ENCODE data around the gene CARD14. TPM values are rescaled to one million over a fixed set of nuclear protein-coding genes. Genes with fewer than 3 reads are reported as not detected.

The CARD14 gene
- total RNA-seq, 1 donor from 2014 or later = not detected

- no peak for DNase-seq
- intact Hi-C loops (cut with DNase I) = no loop called here
- no peak for ATAC-seq (ENCODE audit: poor library complexity)
Measured at GRCh38 chr17:80201446-80201845, 31.6 kb downstream of the CARD14 start.

DNA sequence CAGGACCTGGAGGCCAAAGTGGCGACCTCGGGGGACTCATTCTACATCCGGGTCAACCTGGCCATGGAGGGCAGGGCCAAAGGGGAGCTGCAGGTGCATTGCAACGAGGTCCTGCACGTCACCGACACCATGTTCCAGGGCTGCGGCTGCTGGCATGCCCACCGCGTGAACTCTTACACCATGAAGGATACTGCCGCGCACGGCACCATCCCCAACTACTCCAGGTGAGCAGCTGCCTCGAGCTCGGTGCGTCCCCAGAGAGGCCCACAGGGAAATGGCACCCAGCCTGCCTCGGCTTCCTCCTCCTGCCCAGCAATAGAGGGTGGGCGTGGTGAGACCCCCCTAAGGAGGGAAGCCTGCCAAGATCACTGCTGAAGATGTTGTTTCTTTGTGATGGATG lies 32.4 kb downstream of the CARD14 start:
- no peak for DNase-seq
- no peak for ATAC-seq (ENCODE audit: poor library complexity)
- intact Hi-C loops (cut with DNase I) = no loop called here

GRCh38 chr17:80203471-80203963 lies 33.7 kb downstream of the CARD14 start:
- ATAC-seq (ENCODE audit: poor library complexity) = no peak
- intact Hi-C loops (cut with DNase I) = no loop called here

DNA sequence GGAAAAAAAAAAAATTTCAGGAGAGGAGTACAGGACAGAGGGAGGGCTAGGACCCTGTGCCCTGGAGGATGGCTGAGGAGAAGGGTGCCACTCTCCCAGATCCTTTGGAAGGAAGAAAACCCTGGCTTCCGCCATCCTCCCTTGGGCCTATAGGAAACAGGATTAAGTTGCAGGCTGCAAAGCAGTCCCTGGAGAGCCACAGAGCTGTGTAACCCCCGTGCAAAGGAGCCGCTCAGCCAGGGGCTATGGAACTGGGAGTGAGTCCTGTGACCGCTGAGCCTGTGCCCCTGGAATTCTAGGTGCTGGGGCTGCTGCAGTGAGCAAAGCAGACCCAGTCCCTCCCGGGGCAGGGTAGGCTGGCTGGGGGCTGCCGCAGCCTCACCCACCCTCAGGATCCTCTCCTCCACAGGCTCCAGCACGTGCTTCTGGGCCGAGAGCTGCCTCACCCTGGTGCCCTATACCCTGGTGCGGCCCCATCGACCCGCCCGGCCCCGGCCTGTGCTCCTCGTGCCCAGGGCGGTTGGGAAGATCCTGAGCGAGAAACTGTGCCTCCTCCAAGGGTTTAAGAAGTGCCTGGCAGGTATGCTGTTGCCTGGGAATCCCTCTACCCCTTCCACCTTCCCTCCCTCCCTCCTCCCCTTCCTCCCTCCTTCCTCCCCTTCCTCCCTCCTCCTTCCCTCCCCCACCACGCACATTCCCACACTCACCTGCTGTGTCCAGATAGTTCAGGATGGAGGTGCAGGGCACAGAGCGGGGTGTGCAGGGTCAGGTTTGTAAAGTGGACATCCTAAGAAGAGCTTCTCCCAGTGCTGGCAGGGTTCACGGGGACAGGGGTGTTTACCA lies 35.0 kb downstream of the CARD14 start:
- intact Hi-C loops (cut with DNase I) = no loop called here
- DNase-seq = no peak
- no peak for ATAC-seq (ENCODE audit: poor library complexity)

More at GRCh38 chr17:80203471-80203963, 33.7 kb downstream of the CARD14 start:
- DNase-seq = no peak

- intact Hi-C loops (cut with DNase I) = no loop called here
- DNase-seq (no peak), ATAC-seq (ENCODE audit: poor library complexity) (no peak)
Measured at GRCh38 chr17:80205811-80206210, 36.0 kb downstream of the CARD14 start.

GRCh38 chr17:80208050-80208449 lies 38.2 kb downstream of the CARD14 start:
- ATAC-seq (ENCODE audit: poor library complexity) = no peak
- intact Hi-C loops (cut with DNase I) = no loop called here
- DNase-seq = no peak

DNA sequence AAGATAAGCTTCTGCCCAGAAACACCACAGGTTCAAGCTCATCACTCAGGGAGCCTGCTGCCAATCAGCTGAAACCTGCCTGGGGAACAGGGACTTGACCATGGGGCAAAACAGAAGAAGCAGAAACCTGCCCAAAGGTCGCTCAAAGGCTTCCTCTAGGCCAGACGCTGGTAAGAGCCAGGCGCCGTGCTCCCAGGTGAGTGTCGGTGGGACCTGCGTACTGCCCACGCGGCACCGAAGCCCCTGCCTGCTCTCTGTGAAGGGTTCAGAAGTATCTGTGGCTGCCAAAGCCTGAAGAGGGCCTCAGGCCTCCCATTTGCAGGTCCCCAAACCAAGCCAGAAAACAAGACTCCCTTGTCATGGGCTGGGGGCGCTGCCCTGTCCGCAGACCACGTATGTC lies 39.9 kb downstream of the CARD14 start:
- intact Hi-C loops (cut with DNase I) = no loop called here
- DNase-seq = no peak
- ATAC-seq (ENCODE audit: poor library complexity) = no peak

DNA sequence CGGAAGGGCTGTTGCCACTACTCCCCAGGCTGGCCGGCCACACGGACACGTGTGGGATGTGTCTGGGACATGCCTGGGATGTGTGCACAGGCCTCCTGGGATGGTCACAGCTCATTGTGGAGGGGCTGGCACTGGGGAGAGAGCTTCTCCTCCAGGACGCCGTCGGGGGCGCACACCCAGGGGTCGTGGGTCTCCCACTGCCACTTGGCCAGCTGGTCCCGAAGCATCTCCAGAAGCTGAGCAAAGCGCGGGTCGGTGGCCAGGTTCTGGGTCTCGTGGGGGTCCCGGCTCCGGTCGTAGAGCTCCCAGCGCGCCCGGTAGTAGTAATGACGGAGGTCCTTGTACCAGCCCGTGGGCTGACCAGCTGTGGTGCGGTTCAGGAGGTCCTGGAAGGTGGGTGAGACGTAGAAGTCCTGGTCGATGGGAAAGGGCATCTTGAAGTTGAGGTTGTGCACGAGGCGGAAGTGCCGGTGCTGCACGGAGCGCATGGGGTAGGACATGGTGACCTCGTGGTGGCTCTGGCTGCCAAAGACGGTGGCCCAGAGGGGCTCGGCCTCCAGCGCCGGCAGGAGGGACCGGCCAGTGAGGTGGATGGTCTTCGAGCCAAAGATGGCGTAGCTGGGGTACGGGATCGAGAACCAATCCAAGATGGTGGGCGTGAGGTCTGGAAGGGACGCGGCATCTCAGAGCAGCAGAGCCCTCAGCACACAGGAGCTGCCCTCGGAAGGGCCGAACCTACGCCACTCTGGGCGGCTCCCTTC lies 40.7 kb downstream of the CARD14 start:
- no peak for ATAC-seq (ENCODE audit: poor library complexity)
- no peak for DNase-seq
- intact Hi-C loops (cut with DNase I) = no loop called here

DNA sequence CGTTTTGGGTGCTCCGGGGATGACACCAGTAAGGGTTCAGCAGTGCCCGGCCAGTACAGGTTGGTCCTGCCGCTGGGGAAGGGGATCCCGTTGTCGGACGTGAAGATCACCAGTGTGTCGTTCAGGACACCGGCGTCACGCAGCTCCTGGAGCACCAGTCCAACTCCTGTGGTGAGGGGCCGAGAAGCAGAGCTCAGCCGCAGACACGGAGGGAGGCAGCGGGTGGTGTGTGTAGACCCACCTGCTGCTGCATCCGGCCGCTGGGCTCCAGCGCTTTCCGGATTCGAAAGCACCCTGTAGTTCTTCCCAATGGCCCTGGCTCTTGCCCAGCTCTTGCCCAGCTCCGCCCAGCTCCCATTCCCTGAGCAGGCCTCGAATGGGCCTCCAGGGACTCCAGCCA lies 42.3 kb downstream of the CARD14 start:
- ATAC-seq (ENCODE audit: poor library complexity) = no peak
- no peak for DNase-seq
- intact Hi-C loops (cut with DNase I) = no loop called here

DNA sequence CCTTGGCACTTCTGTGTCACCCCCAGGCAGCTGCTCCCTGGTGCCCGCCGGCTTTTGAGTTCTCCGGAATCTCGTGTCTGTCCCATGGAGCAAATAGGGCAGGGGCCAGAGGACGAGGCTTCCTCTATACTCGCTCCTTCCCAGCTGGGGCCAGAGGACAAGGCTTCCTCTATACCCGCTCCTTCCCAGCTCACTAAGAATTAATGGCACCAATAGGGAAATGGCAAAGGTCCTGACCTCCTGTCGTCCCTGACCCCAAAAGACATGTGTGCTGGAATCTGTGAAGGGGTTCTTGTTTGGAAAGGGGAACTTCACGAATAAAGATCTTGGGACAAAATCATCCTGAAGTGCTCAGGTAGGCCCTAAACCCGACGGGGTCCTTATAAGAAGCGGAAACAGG lies 42.7 kb downstream of the CARD14 start:
- intact Hi-C loops (cut with DNase I) = no loop called here
- DNase-seq = no peak
- ATAC-seq (ENCODE audit: poor library complexity) = no peak

DNA sequence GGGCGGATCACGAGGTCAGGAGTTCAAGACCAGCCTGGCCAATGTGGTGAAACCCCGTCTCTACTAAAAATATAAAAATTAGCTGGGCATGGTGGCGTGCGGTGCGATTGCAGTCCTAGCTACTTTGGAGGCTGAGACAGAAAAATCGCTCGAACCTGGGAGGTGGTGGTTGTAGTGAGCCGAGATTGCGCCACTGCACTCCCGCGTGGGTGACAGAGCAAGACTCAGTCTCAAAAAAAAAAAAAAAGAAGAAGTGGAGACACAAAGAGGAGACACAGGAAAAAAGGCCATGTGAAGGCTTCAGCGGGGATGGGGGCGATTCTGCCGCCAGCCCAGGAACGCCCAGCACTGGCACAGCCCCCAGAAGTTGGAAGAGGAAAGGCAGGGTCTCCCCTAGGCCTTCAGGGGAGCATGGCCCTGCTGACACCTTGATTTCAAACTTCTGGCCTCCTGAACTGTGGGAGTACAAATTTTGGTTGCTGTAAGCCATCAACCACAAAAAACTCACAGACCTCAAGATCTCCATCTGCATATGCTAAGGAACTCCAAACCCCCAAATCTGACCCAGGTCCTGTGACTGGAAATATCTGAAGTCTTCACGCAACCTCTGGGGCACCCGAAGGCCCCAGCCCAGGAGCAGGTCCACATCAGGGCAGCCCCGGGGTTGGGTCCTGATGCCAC lies 43.3 kb downstream of the CARD14 start:
- ATAC-seq (ENCODE audit: poor library complexity) (no peak), DNase-seq (peak; percentile 67)

GRCh38 chr17:80213643-80213975 lies 43.8 kb downstream of the CARD14 start:
- ATAC-seq (ENCODE audit: poor library complexity) = no peak
- intact Hi-C loops (cut with DNase I) = no loop called here
- no peak for DNase-seq

More for the DNA sequence above, 43.3 kb downstream of the CARD14 start:
- intact Hi-C loops (cut with DNase I) = no loop called here

DNA sequence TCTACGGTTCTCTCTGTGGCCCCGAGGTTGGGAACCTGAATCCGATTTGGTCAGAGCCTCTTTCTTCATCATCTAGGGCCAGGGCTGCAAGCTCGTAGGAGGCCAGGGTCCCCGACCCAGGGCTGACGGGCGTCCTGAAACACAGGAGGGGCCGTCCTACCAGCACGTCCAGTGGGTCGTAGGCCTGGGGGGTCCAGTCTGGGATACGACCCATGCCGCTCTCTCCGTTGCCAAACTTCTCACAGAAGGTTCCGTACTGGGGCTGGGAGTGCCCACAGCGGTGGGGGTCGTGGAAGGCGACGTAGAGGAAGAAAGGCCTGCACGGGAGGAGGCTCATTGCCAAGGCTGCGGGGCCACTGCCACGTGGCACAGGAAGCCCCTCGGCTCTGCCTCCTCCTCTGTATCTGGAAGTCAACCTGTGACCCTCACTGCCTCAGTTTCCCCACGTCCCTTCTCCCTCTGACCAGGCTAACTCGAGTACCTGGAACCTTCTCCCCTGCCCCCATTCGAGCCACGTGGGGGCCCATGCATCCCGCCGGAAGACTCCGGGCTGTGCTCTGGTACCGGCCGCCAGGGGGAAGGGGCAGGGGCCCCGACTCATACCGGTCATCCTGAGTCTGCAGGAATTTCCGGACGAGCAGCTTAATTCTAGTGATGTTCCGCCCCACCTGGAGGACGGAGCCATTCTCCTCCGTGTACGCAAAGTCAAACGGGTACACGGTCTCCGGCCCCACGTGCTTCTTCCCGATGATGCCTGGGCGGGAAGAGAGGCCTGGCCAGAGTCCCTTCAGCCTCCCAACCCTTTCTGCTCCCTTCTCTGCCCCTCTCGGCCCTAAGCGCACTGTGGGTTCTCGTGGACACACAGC lies 44.4 kb downstream of the CARD14 start:
- DNase-seq (no peak), ATAC-seq (ENCODE audit: poor library complexity) (no peak)
- intact Hi-C loops (cut with DNase I) = no loop called here

GRCh38 chr17:80214878-80215210 lies 45.0 kb downstream of the CARD14 start:
- ATAC-seq (ENCODE audit: poor library complexity) (no peak), DNase-seq (no peak)
- intact Hi-C loops (cut with DNase I) = no loop called here

DNA sequence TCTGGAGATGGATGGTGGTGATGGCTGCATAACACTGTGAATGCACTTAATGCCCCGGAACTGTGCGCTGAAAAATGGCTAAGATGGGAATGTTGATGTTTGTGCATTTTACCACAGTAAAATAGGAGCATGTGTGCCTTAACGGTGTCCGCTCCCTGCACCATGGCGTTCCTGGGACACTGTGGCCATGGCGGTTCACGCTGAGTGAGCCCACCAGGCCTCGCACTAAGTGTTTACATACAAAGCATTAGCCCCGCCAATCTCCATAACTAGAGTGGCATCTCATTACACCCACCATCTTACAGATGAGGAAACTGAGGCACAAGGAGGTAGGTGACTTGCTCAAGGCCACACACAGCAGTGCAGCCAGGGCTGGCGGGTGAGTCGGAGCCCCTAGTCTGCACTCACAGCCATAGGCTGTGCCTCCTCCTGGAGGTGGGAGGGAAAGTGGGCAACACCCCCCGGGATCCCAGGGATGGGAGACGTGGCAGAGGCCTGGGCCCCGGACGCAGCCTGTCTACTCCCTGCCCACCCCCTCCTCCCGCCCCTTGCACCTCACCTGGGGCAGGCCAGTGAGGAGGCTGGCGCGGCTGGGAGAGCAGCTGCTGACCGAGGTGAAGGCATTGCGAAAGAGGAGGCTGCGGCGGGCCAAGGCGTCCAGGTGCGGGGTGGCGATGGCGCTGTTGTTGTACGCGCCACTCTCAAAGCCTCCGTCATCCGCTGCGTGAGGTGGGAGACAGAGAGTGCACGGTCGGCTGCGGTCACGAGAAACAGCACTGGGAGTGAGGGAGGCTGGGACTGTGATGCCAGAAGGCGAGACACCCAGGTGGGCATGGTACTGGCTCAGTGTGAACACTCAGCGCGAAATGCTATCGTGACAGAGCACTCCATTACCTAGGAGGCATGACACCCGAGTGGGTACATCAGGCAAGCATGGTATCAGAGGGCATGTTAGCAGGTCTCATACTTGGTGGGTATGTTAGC lies 46.9 kb downstream of the CARD14 start:
- DNase-seq (peak; percentile 17), ATAC-seq (ENCODE audit: poor library complexity) (no peak)
- intact Hi-C loops (cut with DNase I) = no loop called here

GRCh38 chr17:80217703-80218362 lies 48.0 kb downstream of the CARD14 start:
- intact Hi-C loops (cut with DNase I) = no loop called here
- DNase-seq = peak; percentile 29
- ATAC-seq (ENCODE audit: poor library complexity) = no peak

GRCh38 chr17:80218391-80218790 lies 48.6 kb downstream of the CARD14 start:
- intact Hi-C loops (cut with DNase I) = no loop called here
- ATAC-seq (ENCODE audit: poor library complexity) = no peak

More at GRCh38 chr17:80218391-80218790, 48.6 kb downstream of the CARD14 start:
- DNase-seq = peak; percentile 10

All from Right ventricle myocardium superior (tissue), 1 donor.